ENCODE measurements around the gene NCEH1. TPM values are rescaled to one million over a fixed set of nuclear protein-coding genes. Genes with fewer than 3 reads are reported as not detected.
"Not testable (repeated sequence)": the region's sequence is repeated elsewhere in the genome, so short reads cannot be mapped to it uniquely, and the experiment has no call there.

NCEH1 gene
- total RNA-seq, 4 donors from 2014 or later = 8.3 to 12.4 (median 11.0) TPM

- intact Hi-C loops (cut with DNase I) = no loop called here
- Histone ChIP-seq H3K27me3 (no peaks in the 10 kb centered on the region), H3K4me3 (replicated peaks in 1 of 3) (no peak overlapping the region), H3K27ac (no peak overlapping the region), H3K9me3 (no peaks in the 10 kb centered on the region), H3K36me3 (no peaks in the 10 kb centered on the region), H3K4me1 (no peaks in the 10 kb centered on the region)
- WGBS, 2 donors = 79 to 81% methylated on average over 4 of the region's 4 CpGs
- DNase-seq = no peak
- TF ChIP-seq CTCF (IDR thresholded peaks at IDR 0.05) (no peak), POLR2A (IDR thresholded peaks at IDR 0.05) (no peak)
Observed at GRCh38 chr3:172669021-172669420, 41.8 kb downstream of the NCEH1 start.

- peak; percentile 68 to 84 for DNase-seq
- no peaks in the 10 kb centered on the region for H3K27me3 ChIP-seq
- no peak overlapping the region for H3K27ac ChIP-seq
- TF ChIP-seq POLR2A (IDR thresholded peaks at IDR 0.05) (no peak), CTCF (IDR thresholded peaks at IDR 0.05) (peak; percentile 73 to 96 (median 84))
- H3K4me3 ChIP-seq (replicated peaks in 1 of 3) = no peak overlapping the region
- H3K36me3 ChIP-seq = no peaks in the 10 kb centered on the region
- H3K4me1 ChIP-seq = no peaks in the 10 kb centered on the region
- H3K9me3 ChIP-seq = no peaks in the 10 kb centered on the region
- intact Hi-C loops (cut with DNase I) = no loop called here
- 62 to 67% methylated on average over 16 of the region's 16 CpGs for WGBS, 2 donors
Observed at GRCh38 chr3:172666873-172667694, 43.8 kb downstream of the NCEH1 start.

- H3K4me3 ChIP-seq (replicated peaks in 1 of 3) = no peak overlapping the region
- no peak for DNase-seq
- H3K27me3 ChIP-seq = no peaks in the 10 kb centered on the region
- intact Hi-C loops (cut with DNase I) = no loop called here
- H3K36me3 ChIP-seq = no peaks in the 10 kb centered on the region
- WGBS, 2 donors = 81 to 87% methylated on average over 10 of the region's 10 CpGs
- no peak overlapping the region for H3K27ac ChIP-seq
- TF ChIP-seq POLR2A (IDR thresholded peaks at IDR 0.05) = no peak
- TF ChIP-seq CTCF (IDR thresholded peaks at IDR 0.05) = no peak
- no peaks in the 10 kb centered on the region for H3K9me3 ChIP-seq
- H3K4me1 ChIP-seq = no peaks in the 10 kb centered on the region
Observed at GRCh38 chr3:172666181-172666872, 44.5 kb downstream of the NCEH1 start.

- intact Hi-C loops (cut with DNase I) = not testable (repeated sequence)
Observed at GRCh38 chr3:172665510-172665909, 45.4 kb downstream of the NCEH1 start.

GRCh38 chr3:172660421-172660820, 50.4 kb downstream of the NCEH1 start:
- H3K4me1 ChIP-seq; H3K27ac ChIP-seq; H3K27me3 ChIP-seq; H3K9me3 ChIP-seq; H3K4me3 ChIP-seq (replicated peaks in 1 of 3); DNase-seq; H3K36me3 ChIP-seq; intact Hi-C loops (cut with DNase I): not testable (repeated sequence)
- WGBS, 2 donors = 96 to 100% methylated on average over 1 of the region's 1 CpG

More at GRCh38 chr3:172665510-172665909, 45.4 kb downstream of the NCEH1 start:
- not testable (repeated sequence) for H3K4me1 ChIP-seq; H3K27ac ChIP-seq; DNase-seq; H3K4me3 ChIP-seq (replicated peaks in 1 of 3); H3K36me3 ChIP-seq; H3K27me3 ChIP-seq; H3K9me3 ChIP-seq
- 99 to 100% methylated on average over 1 to 7 of the region's 9 CpGs for WGBS, 2 donors

Data from thyroid gland (tissue), 4 donors.